ENCODE results near the gene RASA3. TPM values are rescaled to one million over a fixed set of nuclear protein-coding genes. Genes with fewer than 3 reads are reported as not detected.
"Not testable (repeated sequence)": the region's sequence is repeated elsewhere in the genome, so short reads cannot be mapped to it uniquely, and the experiment has no call there.

The RASA3 gene
- polyA plus RNA-seq, 12 donors: 8.9 to 23.0 (median 20.0) TPM; not detected in 1

GRCh38 chr13:114115191-114115671 lies 17.2 kb downstream of the RASA3 start:
- DNase-seq: no peak

- not testable (repeated sequence) for DNase-seq
These were observed 17.8 kb downstream of the RASA3 start for GRCh38 chr13:114114666-114115065.

- DNase-seq: no peak
These were observed 18.3 kb downstream of the RASA3 start for GRCh38 chr13:114114006-114114640.

GRCh38 chr13:114113395-114113794 lies 19.0 kb downstream of the RASA3 start:
- DNase-seq: not testable (repeated sequence)

GRCh38 chr13:114112826-114113322 lies 19.5 kb downstream of the RASA3 start:
- no peak for DNase-seq

- no peak for DNase-seq
These were observed 20.1 kb downstream of the RASA3 start for GRCh38 chr13:114112231-114112825.

- no peak for DNase-seq
These were observed 20.8 kb downstream of the RASA3 start for GRCh38 chr13:114111577-114111976.

GRCh38 chr13:114110830-114111189 lies 21.6 kb downstream of the RASA3 start:
- DNase-seq: not testable (repeated sequence)

GRCh38 chr13:114110091-114110829 lies 22.2 kb downstream of the RASA3 start:
- DNase-seq: no peak

- DNase-seq: no peak
These were observed 22.8 kb downstream of the RASA3 start for GRCh38 chr13:114109641-114110041.

- no peak for DNase-seq
These were observed 23.5 kb downstream of the RASA3 start for GRCh38 chr13:114108894-114109293.

- DNase-seq: no peak
These were observed 24.2 kb downstream of the RASA3 start for GRCh38 chr13:114108141-114108761.

- DNase-seq: no peak
These were observed 24.7 kb downstream of the RASA3 start for GRCh38 chr13:114107686-114108081.

GRCh38 chr13:114106991-114107685 lies 25.3 kb downstream of the RASA3 start:
- DNase-seq: no peak

GRCh38 chr13:114106526-114106925 lies 25.9 kb downstream of the RASA3 start:
- DNase-seq: no peak

GRCh38 chr13:114105521-114106225 lies 26.8 kb downstream of the RASA3 start:
- DNase-seq: no peak

- DNase-seq: no peak
These were observed 27.5 kb downstream of the RASA3 start for GRCh38 chr13:114104655-114105520.

GRCh38 chr13:114103801-114104654 lies 28.4 kb downstream of the RASA3 start:
- DNase-seq: no peak

GRCh38 chr13:114103289-114103621 lies 29.2 kb downstream of the RASA3 start:
- DNase-seq: not testable (repeated sequence)
